ENCODE results near the gene PALM. TPM values are rescaled to one million over a fixed set of nuclear protein-coding genes. Genes with fewer than 3 reads are reported as not detected.

Gene PALM
- polyA plus RNA-seq, 1 donor (not counting 4 experiments of a cell fraction or from before 2014, with no cell fraction given), result not detected

GRCh38 chr19:729965-730668 lies 21.4 kb downstream of the PALM start:
- no peak overlapping the region for H2AFZ ChIP-seq (ENCODE audit: control insufficient read depth, low read length)
- H3K36me3 ChIP-seq (ENCODE audit: control insufficient read depth in 2 of 2, extremely low read depth in 1 of 2, insufficient read depth in 2 of 2, low read length in 2 of 2), result no peaks in the 10 kb centered on the region
- H3K27ac ChIP-seq (ENCODE audit: control insufficient read depth, insufficient read depth, low read length), result no peak overlapping the region
- H3K27me3 ChIP-seq (ENCODE audit: control insufficient read depth, extremely low read depth, insufficient read depth, low read length), result no peaks in the 10 kb centered on the region
- H3K9ac ChIP-seq (ENCODE audit: control insufficient read depth, extremely low read depth, insufficient read depth, low read length), result no peak overlapping the region
- dilution Hi-C loops (cut with MboI; ENCODE audit: extremely low pct_ligation_motif_present, low sequenced_read_pairs), result no loop called here
- DNase-seq (ENCODE audit: low read depth, low spot score), result no peak
- no peak overlapping the region for H3K4me2 ChIP-seq (ENCODE audit: control insufficient read depth, extremely low read depth, insufficient read depth, low read depth, low read length)
- H3K9me3 ChIP-seq (ENCODE audit: control insufficient read depth, low read depth, low read length), result no peaks in the 10 kb centered on the region
- H3K4me1 ChIP-seq (ENCODE audit: control insufficient read depth, extremely low read depth, insufficient read depth, low read length), result no peaks in the 10 kb centered on the region
- no peaks in the 10 kb centered on the region for H4K20me1 ChIP-seq (ENCODE audit: control insufficient read depth, extremely low read depth, insufficient read depth, low read length)
- FAIRE-seq, result no peak
- no peak overlapping the region for H3K4me3 ChIP-seq (ENCODE audit: control insufficient read depth in 2 of 3, extremely low read depth in 1 of 3, insufficient read depth in 2 of 3, low read depth in 1 of 3, low read length in 3 of 3)
- TF ChIP-seq EZH2 (IDR thresholded peaks at IDR 0.05; ENCODE audit: low read length) (no peak), CTCF (optimal IDR thresholded peaks at IDR 0.05 in 1 of 3, IDR thresholded peaks at IDR 0.05 in 1 of 3, conservative IDR thresholded peaks at IDR 0.05 in 1 of 3; ENCODE audit: extremely low read depth in 1 of 3, insufficient read depth in 2 of 3, low read length in 3 of 3) (no peak)
- H3K79me2 ChIP-seq (ENCODE audit: control insufficient read depth, insufficient read depth, low read length), result no peaks in the 10 kb centered on the region
- H3K9me1 ChIP-seq (ENCODE audit: control insufficient read depth, extremely low read depth, insufficient read depth, low read length), result no peaks in the 10 kb centered on the region

GRCh38 chr19:731000-731399 lies 22.3 kb downstream of the PALM start:
- TF ChIP-seq EZH2 (IDR thresholded peaks at IDR 0.05; ENCODE audit: low read length) (no peak), CTCF (optimal IDR thresholded peaks at IDR 0.05 in 1 of 3, IDR thresholded peaks at IDR 0.05 in 1 of 3, conservative IDR thresholded peaks at IDR 0.05 in 1 of 3; ENCODE audit: extremely low read depth in 1 of 3, insufficient read depth in 2 of 3, low read length in 3 of 3) (no peak)

More at GRCh38 chr19:731000-731399, 22.3 kb downstream of the PALM start:
- Histone ChIP-seq H3K4me2 (ENCODE audit: control insufficient read depth, extremely low read depth, insufficient read depth, low read depth, low read length) (no peak overlapping the region), H3K9ac (ENCODE audit: control insufficient read depth, extremely low read depth, insufficient read depth, low read length) (no peak overlapping the region), H3K27ac (ENCODE audit: control insufficient read depth, insufficient read depth, low read length) (no peak overlapping the region), H3K36me3 (ENCODE audit: control insufficient read depth in 2 of 2, extremely low read depth in 1 of 2, insufficient read depth in 2 of 2, low read length in 2 of 2) (no peaks in the 10 kb centered on the region), H3K27me3 (ENCODE audit: control insufficient read depth, extremely low read depth, insufficient read depth, low read length) (no peaks in the 10 kb centered on the region), H3K79me2 (ENCODE audit: control insufficient read depth, insufficient read depth, low read length) (no peaks in the 10 kb centered on the region), H3K4me1 (ENCODE audit: control insufficient read depth, extremely low read depth, insufficient read depth, low read length) (no peaks in the 10 kb centered on the region), H3K9me3 (ENCODE audit: control insufficient read depth, low read depth, low read length) (no peaks in the 10 kb centered on the region), H3K4me3 (ENCODE audit: control insufficient read depth in 2 of 3, extremely low read depth in 1 of 3, insufficient read depth in 2 of 3, low read depth in 1 of 3, low read length in 3 of 3) (no peak overlapping the region), H4K20me1 (ENCODE audit: control insufficient read depth, extremely low read depth, insufficient read depth, low read length) (no peaks in the 10 kb centered on the region), H2AFZ (ENCODE audit: control insufficient read depth, low read length) (no peak overlapping the region), H3K9me1 (ENCODE audit: control insufficient read depth, extremely low read depth, insufficient read depth, low read length) (no peaks in the 10 kb centered on the region)
- FAIRE-seq (no peak), DNase-seq (ENCODE audit: low read depth, low spot score) (no peak)
- dilution Hi-C loops (cut with MboI; ENCODE audit: extremely low pct_ligation_motif_present, low sequenced_read_pairs), result no loop called here
